ENCODE results near the gene NPC1. TPM values are rescaled to one million over a fixed set of nuclear protein-coding genes. Genes with fewer than 3 reads are reported as not detected.

NPC1 gene
- total RNA-seq, 1 experiment from 2014 or later, result 51.6 TPM

DNA sequence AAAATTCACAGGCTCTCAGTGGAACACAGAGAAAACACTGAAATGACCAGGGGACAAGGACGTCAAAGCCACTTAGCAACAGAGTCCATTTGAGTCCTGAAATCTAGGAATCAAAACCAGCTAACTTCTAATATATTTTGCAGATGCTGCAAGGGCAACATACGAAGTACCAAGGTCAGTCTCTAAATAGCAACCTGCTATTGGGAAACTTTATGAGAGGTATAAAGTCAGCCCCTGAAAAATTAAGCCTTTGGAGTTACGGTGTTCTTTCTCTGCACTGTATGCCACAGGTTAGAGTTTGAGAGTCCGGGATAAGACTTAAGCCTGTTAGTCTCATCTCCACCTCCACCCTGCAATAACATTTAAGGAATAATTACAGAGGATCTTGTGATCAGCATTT lies 13.3 kb downstream of the NPC1 start:
- H3K27me3 ChIP-seq (ENCODE audit: insufficient read depth, low read length), result no peaks in the 10 kb centered on the region
- no peak overlapping the region for H3K9ac ChIP-seq (ENCODE audit: low read length)
- POLR2A ChIA-PET, result no interaction called here

DNA sequence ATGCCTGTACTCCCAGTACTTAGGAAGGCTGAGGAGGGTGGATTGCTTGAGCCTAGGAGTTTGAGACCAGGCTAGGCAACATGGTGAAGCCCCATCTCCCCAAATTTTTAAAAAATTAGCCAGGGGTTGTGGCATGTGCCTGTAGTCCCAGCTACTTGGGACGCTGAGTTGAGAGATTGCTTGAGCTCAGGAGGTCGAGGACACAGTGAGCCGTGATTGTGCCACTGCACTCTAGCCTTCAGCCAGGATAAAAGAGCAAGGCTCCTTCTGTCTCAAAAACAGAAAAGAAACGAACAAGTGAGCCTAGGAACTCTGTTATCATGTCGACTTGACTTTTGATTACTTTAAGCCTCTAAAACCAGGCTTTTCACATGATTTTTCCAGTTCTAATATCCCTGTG lies 13.7 kb downstream of the NPC1 start:
- intact Hi-C loops (cut with micrococcal nuclease), result no loop called here
- Histone ChIP-seq H3K4me1 (ENCODE audit: control insufficient read depth in 1 of 2, insufficient read depth in 2 of 2, low read length in 2 of 2) (peaks cover 0 to 7% of the 10 kb centered on the region in 2 experiments; a peak in 2 of 4 replicates), H3K4me3 (replicated peaks in 1 of 2; ENCODE audit: low read depth in 1 of 2, low read length in 2 of 2) (no peak overlapping the region), H3K36me3 (ENCODE audit: control insufficient read depth in 1 of 2, insufficient read depth in 2 of 2, low read length in 2 of 2) (peaks cover 19 to 32% of the 10 kb centered on the region in 2 experiments), H3K9me2 (ENCODE audit: insufficient read depth) (no peaks in the 10 kb centered on the region), H3K9ac (ENCODE audit: low read length) (no peak overlapping the region), H3K27me3 (ENCODE audit: insufficient read depth, low read length) (no peaks in the 10 kb centered on the region), H3K9me3 (ENCODE audit: control insufficient read depth in 1 of 2, insufficient read depth in 1 of 2, low read depth in 1 of 2, low read length in 2 of 2) (no peaks in the 10 kb centered on the region), H3K27ac (ENCODE audit: low read depth, low read length) (no peak overlapping the region), H3K79me2 (ENCODE audit: insufficient read depth, low read length) (peaks cover 9% of the 10 kb centered on the region; the same call in 1 of the 2 replicates), H3K4me2 (ENCODE audit: low read length) (no peak overlapping the region), H4K20me1 (ENCODE audit: insufficient read depth) (no peaks in the 10 kb centered on the region), H2AFZ (ENCODE audit: low read depth, low read length, poor library complexity, severe bottlenecking) (no peak overlapping the region)
- DNase-seq (ENCODE audit: low read depth, low spot score) (no peak), ATAC-seq (no peak)
- RAD21 ChIA-PET (ENCODE audit: low non-redundant PET in 1 of 2, low total read pairs in 2 of 2, uncharacterized antibody in 2 of 2, unreplicated experiment in 2 of 2), result no interaction called here
- no TSS peak for BruUV-seq (replicated peaks)
- CTCF ChIA-PET, result no interaction called here
- POLR2A ChIA-PET, result no interaction called here
- no peak for TF ChIP-seq JUND (IDR thresholded peaks at IDR 0.05)
- TF ChIP-seq EGR1 (IDR thresholded peaks at IDR 0.05; ENCODE audit: low read depth), result no peak
- no peak for TF ChIP-seq CEBPB (IDR thresholded peaks at IDR 0.05; ENCODE audit: low read depth)
- no peak for TF ChIP-seq EZH2 (IDR thresholded peaks at IDR 0.05)
- TF ChIP-seq TCF7L2 (IDR thresholded peaks at IDR 0.05; ENCODE audit: borderline replicate concordance, extremely low read depth, insufficient read depth, insufficient read length), result no peak
- TF ChIP-seq POLR2A (IDR thresholded peaks at IDR 0.05; ENCODE audit: borderline replicate concordance, extremely low read depth, insufficient read depth, insufficient read length), result no peak
- TF ChIP-seq EZH2phosphoT487 (IDR thresholded peaks at IDR 0.05; ENCODE audit: borderline replicate concordance), result no peak
- TF ChIP-seq RAD21 (IDR thresholded peaks at IDR 0.05; ENCODE audit: low read depth), result no peak
- TF ChIP-seq, protein P1, sequence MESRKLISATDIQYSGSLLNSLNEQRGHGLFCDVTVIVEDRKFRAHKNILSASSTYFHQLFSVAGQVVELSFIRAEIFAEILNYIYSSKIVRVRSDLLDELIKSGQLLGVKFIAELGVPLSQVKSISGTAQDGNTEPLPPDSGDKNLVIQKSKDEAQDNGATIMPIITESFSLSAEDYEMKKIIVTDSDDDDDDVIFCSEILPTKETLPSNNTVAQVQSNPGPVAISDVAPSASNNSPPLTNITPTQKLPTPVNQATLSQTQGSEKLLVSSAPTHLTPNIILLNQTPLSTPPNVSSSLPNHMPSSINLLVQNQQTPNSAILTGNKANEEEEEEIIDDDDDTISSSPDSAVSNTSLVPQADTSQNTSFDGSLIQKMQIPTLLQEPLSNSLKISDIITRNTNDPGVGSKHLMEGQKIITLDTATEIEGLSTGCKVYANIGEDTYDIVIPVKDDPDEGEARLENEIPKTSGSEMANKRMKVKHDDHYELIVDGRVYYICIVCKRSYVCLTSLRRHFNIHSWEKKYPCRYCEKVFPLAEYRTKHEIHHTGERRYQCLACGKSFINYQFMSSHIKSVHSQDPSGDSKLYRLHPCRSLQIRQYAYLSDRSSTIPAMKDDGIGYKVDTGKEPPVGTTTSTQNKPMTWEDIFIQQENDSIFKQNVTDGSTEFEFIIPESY (IDR thresholded peaks at IDR 0.05; ENCODE audit: extremely low read depth, insufficient replicate concordance, low read length), result no peak
- no peak for TF ChIP-seq YY1 (IDR thresholded peaks at IDR 0.05; ENCODE audit: extremely low read depth, insufficient replicate concordance, low read depth, low read length)
- TF ChIP-seq SRF (IDR thresholded peaks at IDR 0.05; ENCODE audit: low read depth), result no peak
- no peak for TF ChIP-seq FOSL1 (IDR thresholded peaks at IDR 0.05; ENCODE audit: low read depth)
- TF ChIP-seq, protein P2, sequence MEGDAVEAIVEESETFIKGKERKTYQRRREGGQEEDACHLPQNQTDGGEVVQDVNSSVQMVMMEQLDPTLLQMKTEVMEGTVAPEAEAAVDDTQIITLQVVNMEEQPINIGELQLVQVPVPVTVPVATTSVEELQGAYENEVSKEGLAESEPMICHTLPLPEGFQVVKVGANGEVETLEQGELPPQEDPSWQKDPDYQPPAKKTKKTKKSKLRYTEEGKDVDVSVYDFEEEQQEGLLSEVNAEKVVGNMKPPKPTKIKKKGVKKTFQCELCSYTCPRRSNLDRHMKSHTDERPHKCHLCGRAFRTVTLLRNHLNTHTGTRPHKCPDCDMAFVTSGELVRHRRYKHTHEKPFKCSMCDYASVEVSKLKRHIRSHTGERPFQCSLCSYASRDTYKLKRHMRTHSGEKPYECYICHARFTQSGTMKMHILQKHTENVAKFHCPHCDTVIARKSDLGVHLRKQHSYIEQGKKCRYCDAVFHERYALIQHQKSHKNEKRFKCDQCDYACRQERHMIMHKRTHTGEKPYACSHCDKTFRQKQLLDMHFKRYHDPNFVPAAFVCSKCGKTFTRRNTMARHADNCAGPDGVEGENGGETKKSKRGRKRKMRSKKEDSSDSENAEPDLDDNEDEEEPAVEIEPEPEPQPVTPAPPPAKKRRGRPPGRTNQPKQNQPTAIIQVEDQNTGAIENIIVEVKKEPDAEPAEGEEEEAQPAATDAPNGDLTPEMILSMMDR (IDR thresholded peaks at IDR 0.05 in 2 of 3, conservative IDR thresholded peaks at IDR 0.05 in 1 of 3; ENCODE audit: borderline replicate concordance in 1 of 3, insufficient read depth in 1 of 3, low read depth in 2 of 3, low read length in 2 of 3), result no peak
- no peak for TF ChIP-seq ZNF274 (IDR thresholded peaks at IDR 0.05; ENCODE audit: low read depth, low read length)
- TF ChIP-seq, protein P3, sequence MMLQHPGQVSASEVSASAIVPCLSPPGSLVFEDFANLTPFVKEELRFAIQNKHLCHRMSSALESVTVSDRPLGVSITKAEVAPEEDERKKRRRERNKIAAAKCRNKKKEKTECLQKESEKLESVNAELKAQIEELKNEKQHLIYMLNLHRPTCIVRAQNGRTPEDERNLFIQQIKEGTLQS (IDR thresholded peaks at IDR 0.05), result no peak
- TF ChIP-seq CBX3 (IDR thresholded peaks at IDR 0.05; ENCODE audit: low read depth), result no peak
- TF ChIP-seq, protein P4, sequence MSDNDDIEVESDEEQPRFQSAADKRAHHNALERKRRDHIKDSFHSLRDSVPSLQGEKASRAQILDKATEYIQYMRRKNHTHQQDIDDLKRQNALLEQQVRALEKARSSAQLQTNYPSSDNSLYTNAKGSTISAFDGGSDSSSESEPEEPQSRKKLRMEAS (IDR thresholded peaks at IDR 0.05), result no peak

More for the DNA sequence above, 13.3 kb downstream of the NPC1 start:
- RAD21 ChIA-PET (ENCODE audit: low non-redundant PET in 1 of 2, low total read pairs in 2 of 2, uncharacterized antibody in 2 of 2, unreplicated experiment in 2 of 2), result no interaction called here
- Histone ChIP-seq H3K27ac (ENCODE audit: low read depth, low read length) (no peak overlapping the region), H2AFZ (ENCODE audit: low read depth, low read length, poor library complexity, severe bottlenecking) (no peak overlapping the region), H3K9me3 (ENCODE audit: control insufficient read depth in 1 of 2, insufficient read depth in 1 of 2, low read depth in 1 of 2, low read length in 2 of 2) (no peaks in the 10 kb centered on the region), H3K9me2 (ENCODE audit: insufficient read depth) (no peaks in the 10 kb centered on the region), H3K4me2 (ENCODE audit: low read length) (no peak overlapping the region), H3K4me1 (ENCODE audit: control insufficient read depth in 1 of 2, insufficient read depth in 2 of 2, low read length in 2 of 2) (peaks cover 0 to 7% of the 10 kb centered on the region in 2 experiments; a peak in 2 of 4 replicates), H3K79me2 (ENCODE audit: insufficient read depth, low read length) (peaks cover 9% of the 10 kb centered on the region; the same call in 1 of the 2 replicates), H3K36me3 (ENCODE audit: control insufficient read depth in 1 of 2, insufficient read depth in 2 of 2, low read length in 2 of 2) (peaks cover 15 to 30% of the 10 kb centered on the region in 2 experiments), H4K20me1 (ENCODE audit: insufficient read depth) (no peaks in the 10 kb centered on the region), H3K4me3 (replicated peaks in 1 of 2; ENCODE audit: low read depth in 1 of 2, low read length in 2 of 2) (no peak overlapping the region)
- DNase-seq (ENCODE audit: low read depth, low spot score) (no peak), ATAC-seq (no peak)
- TF ChIP-seq SP1 (IDR thresholded peaks at IDR 0.05; ENCODE audit: low read depth) (no peak), EGR1 (IDR thresholded peaks at IDR 0.05; ENCODE audit: low read depth) (no peak), SIN3A (IDR thresholded peaks at IDR 0.05; ENCODE audit: low read depth) (no peak)
- BruUV-seq (replicated peaks), result no TSS peak
- intact Hi-C loops (cut with micrococcal nuclease), result no loop called here
- CTCF ChIA-PET, result no interaction called here
